PC-9 (cell line): Measurements from ENCODE around the gene MRFAP1. TPM values are rescaled to one million over a fixed set of nuclear protein-coding genes. Genes with fewer than 3 reads are reported as not detected.

ENCODE experiments used
- BruUV-seq: library from RNA; stranded (reverse); fragments of 400-500 nt; replicated peaks from 2 replicates; lab custom pipeline; 2021; lab: Mats Ljungman, UMichigan
- CTCF ChIA-PET: fragments of 300-600 bp; sonication (Branson Sonifier 250); formaldehyde crosslinking; loops from one replicate; lab custom pipeline; 2022; ENCODE audit warnings: antibody characterized with exemption; lab: Charles Lee
- POLR2A ChIA-PET: fragments of 300-600 bp; sonication (Branson Sonifier 250); formaldehyde crosslinking; loops from one replicate; lab custom pipeline; 2022; ENCODE audit warnings: antibody characterized with exemption; ENCODE audit not compliant: unreplicated experiment; lab: Charles Lee
- DNase-seq, 2 experiments: peaks; one replicate each; pipeline versions ENCODE4 v3.0.0 to v3.0.0-alpha.2; 2015 to 2022; ENCODE audit warnings: mixed read lengths in 1 of 2
- H2AFZ ChIP-seq: fragments of 200-600 bp; sonication (generic); 2 replicates; pipeline ENCODE4 v1.8.1; 2017; ENCODE audit warnings: antibody characterized with exemption
- H3F3A ChIP-seq: fragments of 200-600 bp; sonication (generic); 2 replicates; pipeline ENCODE4 v1.8.1; 2017; ENCODE audit warnings: antibody characterized with exemption, mild to moderate bottlenecking, low read depth; ENCODE audit not compliant: insufficient read depth
- H3K27ac ChIP-seq: fragments of 200-600 bp; sonication (generic); 2 replicates; pipeline ENCODE4 v1.6.1; 2016; ENCODE audit warnings: mixed run types
- H3K27me3 ChIP-seq: fragments of 200-600 bp; sonication (generic); 2 replicates; pipeline ENCODE4 v1.6.1; 2016; ENCODE audit warnings: low read depth, mixed run types; ENCODE audit not compliant: insufficient read depth
- H3K36me3 ChIP-seq: fragments of 200-600 bp; sonication (generic); 2 replicates; pipeline ENCODE4 v1.6.1; 2016; ENCODE audit warnings: low read depth, mixed run types
- H3K4me1 ChIP-seq: fragments of 200-600 bp; sonication (generic); replicated peaks from 2 replicates; pipeline ENCODE4 v1.6.1; 2016; ENCODE audit warnings: mixed run types; ENCODE audit not compliant: insufficient read depth
- H3K4me2 ChIP-seq: fragments of 200-600 bp; sonication (generic); 2 replicates; pipeline ENCODE4 v1.6.1; 2017; ENCODE audit warnings: mixed run types
- H3K4me3 ChIP-seq: fragments of 200-600 bp; sonication (generic); 2 replicates; pipeline ENCODE4 v1.6.1; 2016; ENCODE audit warnings: mixed run types
- H3K79me2 ChIP-seq: fragments of 200-600 bp; sonication (generic); 2 replicates; pipeline ENCODE4 v1.6.1; 2017; ENCODE audit warnings: low read depth, mixed run types
- H3K9me2 ChIP-seq: fragments of 200-600 bp; sonication (generic); 2 replicates; pipeline ENCODE4 v1.8.1; 2017; ENCODE audit warnings: mild to moderate bottlenecking; ENCODE audit not compliant: insufficient read depth
- H3K9me3 ChIP-seq: fragments of 200-600 bp; sonication (generic); 2 replicates; pipeline ENCODE4 v1.8.1; 2016; ENCODE audit warnings: low read depth; ENCODE audit not compliant: insufficient read depth
- H4K20me1 ChIP-seq: fragments of 200-600 bp; sonication (generic); 2 replicates; pipeline ENCODE4 v1.8.1; 2017; ENCODE audit not compliant: insufficient read depth
- EZH2 ChIP-seq: fragments of 200-600 bp; sonication (generic); IDR thresholded peaks from 2 replicates; pipeline ENCODE4 v1.8.0; 2017; ENCODE audit warnings: antibody characterized with exemption, low read depth
- intact Hi-C: fragments of 100-400 bp; cut with micrococcal nuclease; formaldehyde crosslinking; loops from one replicate; pipeline ENCODE4 v1.10.0; 2022; ENCODE audit not compliant: unreplicated experiment
- total RNA-seq: library from RNA; stranded (reverse); gene quantifications from 2 replicates; pipeline ENCODE4 v1.2.3, GENCODE V29; 2021
- TF ChIP-seq, protein P1 (sequence below): fragments of 200-600 bp; sonication (generic); conservative IDR thresholded peaks from 2 replicates; pipeline ENCODE4 v1.6.1; 2017; ENCODE audit warnings: mixed run types, antibody characterized with exemption, mild to moderate bottlenecking, moderate library complexity

MRFAP1 gene
- total RNA-seq, 1 experiment from 2014 or later: 278 TPM

GRCh38 chr4:6644792-6645530 lies 4.5 kb downstream of the MRFAP1 start:
- Histone ChIP-seq H3K9me2 (no peaks in the 10 kb centered on the region), H3K9me3 (no peaks in the 10 kb centered on the region), H3K36me3 (peaks cover 15% of the 10 kb centered on the region), H3K4me3 (no peak overlapping the region), H3K27ac (no peak overlapping the region), H3K27me3 (no peaks in the 10 kb centered on the region), H2AFZ (no peak overlapping the region), H4K20me1 (peaks cover 17% of the 10 kb centered on the region), H3F3A (peaks cover 17% of the 10 kb centered on the region; the same call in 1 of the 2 replicates), H3K79me2 (peaks cover 31% of the 10 kb centered on the region), H3K4me1 (peaks cover 12% of the 10 kb centered on the region), H3K4me2 (no peak overlapping the region)
- intact Hi-C loops: loop anchor here (5.0 to 10.0 kb wide), 3 partner anchors 70 to 98 kb away; partner anchors contain the start of genes BLOC1S4 and MAN2B2
- TF ChIP-seq, protein P1, sequence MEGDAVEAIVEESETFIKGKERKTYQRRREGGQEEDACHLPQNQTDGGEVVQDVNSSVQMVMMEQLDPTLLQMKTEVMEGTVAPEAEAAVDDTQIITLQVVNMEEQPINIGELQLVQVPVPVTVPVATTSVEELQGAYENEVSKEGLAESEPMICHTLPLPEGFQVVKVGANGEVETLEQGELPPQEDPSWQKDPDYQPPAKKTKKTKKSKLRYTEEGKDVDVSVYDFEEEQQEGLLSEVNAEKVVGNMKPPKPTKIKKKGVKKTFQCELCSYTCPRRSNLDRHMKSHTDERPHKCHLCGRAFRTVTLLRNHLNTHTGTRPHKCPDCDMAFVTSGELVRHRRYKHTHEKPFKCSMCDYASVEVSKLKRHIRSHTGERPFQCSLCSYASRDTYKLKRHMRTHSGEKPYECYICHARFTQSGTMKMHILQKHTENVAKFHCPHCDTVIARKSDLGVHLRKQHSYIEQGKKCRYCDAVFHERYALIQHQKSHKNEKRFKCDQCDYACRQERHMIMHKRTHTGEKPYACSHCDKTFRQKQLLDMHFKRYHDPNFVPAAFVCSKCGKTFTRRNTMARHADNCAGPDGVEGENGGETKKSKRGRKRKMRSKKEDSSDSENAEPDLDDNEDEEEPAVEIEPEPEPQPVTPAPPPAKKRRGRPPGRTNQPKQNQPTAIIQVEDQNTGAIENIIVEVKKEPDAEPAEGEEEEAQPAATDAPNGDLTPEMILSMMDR: no peak
- no peak for TF ChIP-seq EZH2
- CTCF ChIA-PET: no interaction called here
- DNase-seq: no peak
- POLR2A ChIA-PET: no interaction called here
- no TSS peak for BruUV-seq

GRCh38 chr4:6647169-6647568 lies 6.7 kb downstream of the MRFAP1 start:
- no peak overlapping the region for H3K4me3 ChIP-seq
- H3F3A ChIP-seq: peaks cover 12% of the 10 kb centered on the region; the same call in 1 of the 2 replicates
- no peak overlapping the region for H3K4me2 ChIP-seq
- peaks cover 12% of the 10 kb centered on the region for H3K36me3 ChIP-seq
- CTCF ChIA-PET: interaction anchor here (0.6 kb wide), 1 partner anchor 315 kb away, joined by 3 read pairs; no protein-coding TSS in a partner anchor
- no peak for TF ChIP-seq EZH2
- TF ChIP-seq, protein P1: no peak
- no peak for DNase-seq
- POLR2A ChIA-PET: interaction anchor here (0.7 kb wide), 1 partner anchor 49 kb away, joined by 6 read pairs; no protein-coding TSS in a partner anchor
- no peaks in the 10 kb centered on the region for H3K9me3 ChIP-seq
- no TSS peak for BruUV-seq
- H3K4me1 ChIP-seq: peaks cover 8% of the 10 kb centered on the region
- H4K20me1 ChIP-seq: peaks cover 8% of the 10 kb centered on the region; the same call in 1 of the 2 replicates
- H3K27me3 ChIP-seq: no peaks in the 10 kb centered on the region
- H3K9me2 ChIP-seq: no peaks in the 10 kb centered on the region
- intact Hi-C loops: loop anchor here (10.0 kb wide), 1 partner anchor 72 kb away; the partner anchor contains the start of gene MAN2B2
- peaks cover 15% of the 10 kb centered on the region for H3K79me2 ChIP-seq
- H3K27ac ChIP-seq: no peak overlapping the region
- no peak overlapping the region for H2AFZ ChIP-seq

DNA sequence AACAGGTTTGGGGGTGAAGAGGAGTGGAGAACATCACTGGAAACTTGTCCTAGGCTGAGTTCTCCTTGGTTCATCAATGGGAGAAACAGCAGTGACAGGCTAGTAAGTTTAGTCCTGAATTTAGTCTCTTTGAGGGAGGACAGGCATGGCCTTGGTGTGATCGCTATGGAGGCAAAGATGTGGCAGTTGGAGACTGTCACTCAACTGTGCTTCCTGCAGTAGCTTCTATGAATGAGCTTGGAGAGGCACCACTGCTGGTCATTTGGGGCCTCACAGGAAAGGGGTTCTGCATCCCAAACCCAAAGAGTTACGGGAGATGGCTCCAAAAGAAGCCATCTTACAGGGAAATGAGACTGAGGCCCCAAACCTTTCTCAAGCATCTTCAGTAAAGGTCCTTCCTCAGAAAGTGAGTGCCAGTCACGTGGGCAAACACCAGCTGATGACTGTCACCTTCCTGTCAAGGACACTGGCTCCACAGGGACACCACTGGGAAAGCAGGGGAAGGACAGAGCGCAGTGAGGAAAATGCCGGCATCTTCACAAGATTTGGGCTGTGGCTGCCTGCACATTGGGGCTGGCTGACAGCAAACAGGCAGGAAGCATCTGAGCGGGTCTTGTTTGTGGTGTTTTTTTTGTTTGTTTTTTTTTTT lies 7.2 kb downstream of the MRFAP1 start:
- Histone ChIP-seq H3K27ac (no peak overlapping the region), H3K4me3 (no peak overlapping the region), H3K4me1 (peaks cover 2% of the 10 kb centered on the region), H3K36me3 (peaks cover 6% of the 10 kb centered on the region), H3K79me2 (peaks cover 10% of the 10 kb centered on the region), H2AFZ (no peak overlapping the region), H3F3A (peaks cover 12% of the 10 kb centered on the region; the same call in 1 of the 2 replicates), H3K4me2 (no peak overlapping the region), H3K9me2 (no peaks in the 10 kb centered on the region), H4K20me1 (peaks cover 4% of the 10 kb centered on the region; the same call in 1 of the 2 replicates), H3K27me3 (no peaks in the 10 kb centered on the region), H3K9me3 (no peaks in the 10 kb centered on the region)
- ChIA-PET POLR2A (interaction anchor here (0.7 kb wide), 1 partner anchor 48 kb away, joined by 6 read pairs; no protein-coding TSS in a partner anchor), CTCF (interaction anchor here (0.6 kb wide), 1 partner anchor 316 kb away, joined by 3 read pairs; no protein-coding TSS in a partner anchor)
- no TSS peak for BruUV-seq
- intact Hi-C loops: loop anchor here (10.0 kb wide), 1 partner anchor 73 kb away; the partner anchor contains the start of gene MAN2B2
- no peak for DNase-seq
- TF ChIP-seq, protein P1: no peak
